GM12801 (cell line): Measurements from ENCODE around the gene FOXJ3.

Source experiments
- CTCF ChIP-seq: IDR thresholded peaks from one replicate; pipeline ENCODE4 v1.5.1; 2011; ENCODE audit warnings: control low read depth; ENCODE audit not compliant: insufficient read length; ENCODE audit errors: extremely low read depth

FOXJ3 gene

DNA sequence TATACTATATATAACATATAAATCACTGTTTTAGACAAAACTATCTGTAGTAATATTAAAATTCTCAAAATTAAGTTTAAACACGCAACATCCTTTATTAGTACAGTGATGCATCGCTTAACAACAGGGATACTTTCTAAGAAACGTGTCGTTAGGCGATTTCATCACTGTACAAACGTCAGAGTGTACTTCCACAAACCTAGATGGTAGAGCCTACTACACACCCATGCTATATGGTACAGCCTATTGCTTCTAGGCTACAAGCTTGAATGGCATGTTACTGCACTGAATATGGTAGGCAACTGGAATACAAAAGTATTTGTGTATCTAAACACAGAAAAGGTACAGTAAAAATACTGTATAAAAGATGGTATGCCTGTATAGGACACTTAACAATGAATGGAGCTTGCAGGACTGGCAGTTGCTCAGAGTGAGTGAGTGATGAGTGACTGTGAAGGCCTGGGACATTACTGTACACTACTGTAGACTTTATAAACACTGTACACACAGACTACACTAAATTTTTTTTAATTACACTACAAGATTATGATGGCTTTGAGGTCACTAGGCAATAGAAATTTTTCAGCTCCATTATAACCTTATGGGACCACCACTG lies 10.5 kb downstream of the FOXJ3 start:
- TF ChIP-seq CTCF, result no peak

GRCh38 chr1:42323551-42323950 lies 11.5 kb downstream of the FOXJ3 start:
- TF ChIP-seq CTCF, result no peak

DNA sequence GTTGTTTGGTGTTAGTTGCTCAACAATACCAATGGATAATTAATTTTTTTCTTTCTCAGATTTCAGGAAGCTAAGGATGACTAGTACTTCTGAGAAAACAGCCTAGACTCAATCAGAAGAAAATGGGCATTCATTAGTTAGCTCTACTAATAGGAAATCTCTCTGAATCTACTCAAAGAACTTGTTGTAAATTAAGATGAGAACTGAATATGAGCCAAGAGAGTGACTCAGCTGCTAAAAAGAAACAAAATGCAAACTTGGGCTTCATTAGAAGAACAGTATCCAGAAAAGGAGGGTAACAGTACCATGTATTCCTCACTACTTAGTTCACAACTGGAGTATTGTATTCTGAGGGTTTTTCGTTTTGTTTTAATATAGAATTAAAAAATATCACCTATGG lies 12.5 kb downstream of the FOXJ3 start:
- no peak for TF ChIP-seq CTCF

GRCh38 chr1:42321731-42322130 lies 13.3 kb downstream of the FOXJ3 start:
- TF ChIP-seq CTCF, result no peak

DNA sequence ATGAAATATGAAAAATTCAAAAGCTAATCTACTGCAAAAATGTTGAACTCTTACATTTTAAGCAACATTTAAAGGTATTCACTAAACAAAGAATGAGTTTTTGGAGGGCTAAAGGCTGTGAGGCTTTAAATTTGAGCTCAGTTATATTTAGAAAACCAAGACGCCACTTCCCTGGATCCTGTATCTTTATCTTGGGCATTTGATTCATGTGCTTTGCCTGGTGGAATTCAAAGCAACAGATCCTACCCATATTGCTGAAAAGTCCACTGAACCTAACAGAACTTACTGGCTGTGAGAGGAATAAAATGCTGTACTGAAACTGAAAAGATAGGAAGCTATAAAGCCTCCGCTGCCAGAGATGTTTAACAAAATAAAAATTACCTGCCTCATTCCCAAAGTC lies 14.3 kb downstream of the FOXJ3 start:
- TF ChIP-seq CTCF, result no peak

- TF ChIP-seq CTCF, result no peak
Observed at GRCh38 chr1:42319871-42320484, 15.1 kb downstream of the FOXJ3 start.

- TF ChIP-seq CTCF, result no peak
Observed at GRCh38 chr1:42319128-42319851, 15.7 kb downstream of the FOXJ3 start.
